ENCODE data around the gene SMARCD3.

DNA sequence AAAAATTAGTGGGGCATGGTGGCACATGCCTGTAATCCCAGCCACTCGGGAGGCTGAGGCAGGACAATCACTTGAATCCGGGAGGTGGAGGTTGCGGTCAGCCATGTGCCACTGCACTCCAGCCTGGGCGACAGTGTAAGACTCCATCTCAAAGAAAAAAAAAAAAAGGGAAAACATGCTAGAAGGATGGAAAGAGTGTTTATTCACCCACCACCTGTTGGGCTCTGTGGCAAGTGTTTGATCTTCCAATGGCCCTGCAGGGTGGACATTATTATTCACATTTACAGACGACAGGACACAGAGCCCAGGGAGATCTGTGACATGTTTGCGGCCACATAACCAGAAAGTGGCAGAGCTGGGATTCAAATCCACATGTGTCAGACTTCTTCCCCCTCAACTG lies 33.2 kb upstream of the SMARCD3 start:
- TF ChIP-seq, protein P1, sequence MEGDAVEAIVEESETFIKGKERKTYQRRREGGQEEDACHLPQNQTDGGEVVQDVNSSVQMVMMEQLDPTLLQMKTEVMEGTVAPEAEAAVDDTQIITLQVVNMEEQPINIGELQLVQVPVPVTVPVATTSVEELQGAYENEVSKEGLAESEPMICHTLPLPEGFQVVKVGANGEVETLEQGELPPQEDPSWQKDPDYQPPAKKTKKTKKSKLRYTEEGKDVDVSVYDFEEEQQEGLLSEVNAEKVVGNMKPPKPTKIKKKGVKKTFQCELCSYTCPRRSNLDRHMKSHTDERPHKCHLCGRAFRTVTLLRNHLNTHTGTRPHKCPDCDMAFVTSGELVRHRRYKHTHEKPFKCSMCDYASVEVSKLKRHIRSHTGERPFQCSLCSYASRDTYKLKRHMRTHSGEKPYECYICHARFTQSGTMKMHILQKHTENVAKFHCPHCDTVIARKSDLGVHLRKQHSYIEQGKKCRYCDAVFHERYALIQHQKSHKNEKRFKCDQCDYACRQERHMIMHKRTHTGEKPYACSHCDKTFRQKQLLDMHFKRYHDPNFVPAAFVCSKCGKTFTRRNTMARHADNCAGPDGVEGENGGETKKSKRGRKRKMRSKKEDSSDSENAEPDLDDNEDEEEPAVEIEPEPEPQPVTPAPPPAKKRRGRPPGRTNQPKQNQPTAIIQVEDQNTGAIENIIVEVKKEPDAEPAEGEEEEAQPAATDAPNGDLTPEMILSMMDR (IDR thresholded peaks at IDR 0.05): no peak
- TF ChIP-seq POLR2A (IDR thresholded peaks at IDR 0.05) (no peak), POLR2AphosphoS5 (IDR thresholded peaks at IDR 0.05) (no peak)
